H1 (cell line): ENCODE results near the gene SFTPA1. TPM values are rescaled to one million over a fixed set of nuclear protein-coding genes. Genes with fewer than 3 reads are reported as not detected.

Experiments
- CBX8 ChIP-seq: fragments of 300-800, 300-1000 bp; sonication (generic); IDR thresholded peaks from 2 replicates; pipeline ENCODE4 v1.7.1; 2016; ENCODE audit warnings: low read depth, low read length, borderline replicate concordance
- EGR1 ChIP-seq: IDR thresholded peaks from 2 replicates; pipeline ENCODE4 v1.6.1; 2011; ENCODE audit warnings: low read depth, low read length, borderline replicate concordance
- POLR2AphosphoS5 ChIP-seq: IDR thresholded peaks from 2 replicates; pipeline ENCODE4 v1.6.1; 2011; ENCODE audit warnings: low read depth, low read length
- RNF2 ChIP-seq: fragments of 200-900, 300-1000 bp; sonication (generic); IDR thresholded peaks from 2 replicates; pipeline ENCODE4 v1.7.1; 2016; ENCODE audit warnings: borderline replicate concordance, low read depth, mild to moderate bottlenecking, antibody characterized with exemption, low read length; ENCODE audit not compliant: poor library complexity, severe bottlenecking; ENCODE audit errors: missing control alignments
- SUZ12 ChIP-seq: fragments of 200-600 bp; sonication (generic); IDR thresholded peaks from 2 replicates; pipeline ENCODE4 v1.6.1; 2012; ENCODE audit warnings: mild to moderate bottlenecking, inconsistent platforms, low read length, moderate library complexity, mixed read lengths
- TBP ChIP-seq: IDR thresholded peaks from 2 replicates; pipeline ENCODE4 v1.6.1; 2011; ENCODE audit warnings: low read depth, low read length, improper control_type of control experiment
- TCF12 ChIP-seq: IDR thresholded peaks from 2 replicates; pipeline ENCODE4 v1.6.1; 2011; ENCODE audit warnings: low read depth, mild to moderate bottlenecking, low read length
- polyA plus RNA-seq, 7 experiments: library from polyadenylated mRNA; depleted of rRNA in 3 of 7; stranded (reverse) in 5 of 7; unstranded in 2 of 7; fragments of >200 nt in 5 of 7; fragments of 200-250 nt in 2 of 7; gene quantifications; 1 replicate in 5 of 7; 2 replicates in 1 of 7; 4 replicates in 1 of 7; pipeline versions ENCODE4 v1.2.1 to v1.2.3, GENCODE V29; 2011 to 2013; ENCODE audit warnings: missing spikeins in 2 of 7, mixed read lengths in 2 of 7
- total RNA-seq: library from RNA; stranded (reverse); fragmentation: NEBNext Ultra II Directional; extraction: Animal tissue kit (Norgen Biotek cat#: 25700); gene quantifications from 2 replicates; pipeline ENCODE4 v1.2.1, GENCODE V29; 2021
- TF ChIP-seq, protein P1 (sequence below): fragments of 300-600 bp; sonication (generic); IDR thresholded peaks from 2 replicates; pipeline ENCODE4 v1.7.1; 2012; ENCODE audit warnings: low read length, moderate library complexity, mild to moderate bottlenecking, inconsistent platforms; ENCODE audit not compliant: insufficient replicate concordance
- TF ChIP-seq, protein P2 (sequence below): IDR thresholded peaks from 2 replicates; pipeline ENCODE4 v1.6.1; 2012; ENCODE audit warnings: inconsistent platforms
- TF ChIP-seq, protein P3 (sequence below): IDR thresholded peaks from 2 replicates; pipeline ENCODE4 v1.6.1; 2011; ENCODE audit warnings: low read length, improper control_type of control experiment

The SFTPA1 gene
- total and polyA plus RNA-seq, 2 of the 8 experiments (the other 6 are each of a cell fraction or from before 2014, with no cell fraction given): not detected

DNA sequence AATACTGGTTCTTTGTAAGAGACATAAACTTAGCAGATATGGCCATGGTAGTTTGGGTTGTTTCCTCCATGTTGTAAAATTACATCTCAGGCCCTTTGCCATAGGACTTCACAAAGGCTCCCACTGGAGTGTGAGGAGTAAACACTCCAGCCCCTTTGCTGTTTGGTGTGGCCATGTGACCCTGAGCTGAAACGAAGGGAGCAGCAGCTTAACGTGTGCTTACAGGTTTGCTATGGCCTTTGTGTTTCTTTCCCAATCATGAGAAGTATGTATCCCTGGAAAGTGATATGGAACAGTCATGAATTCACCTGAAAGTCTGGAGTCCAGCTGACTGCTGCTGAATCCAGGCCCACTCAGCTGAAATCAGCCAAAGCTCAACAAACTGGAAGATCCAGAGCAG lies 23.8 kb upstream of the SFTPA1 start (continued):
- TF ChIP-seq, protein P1, sequence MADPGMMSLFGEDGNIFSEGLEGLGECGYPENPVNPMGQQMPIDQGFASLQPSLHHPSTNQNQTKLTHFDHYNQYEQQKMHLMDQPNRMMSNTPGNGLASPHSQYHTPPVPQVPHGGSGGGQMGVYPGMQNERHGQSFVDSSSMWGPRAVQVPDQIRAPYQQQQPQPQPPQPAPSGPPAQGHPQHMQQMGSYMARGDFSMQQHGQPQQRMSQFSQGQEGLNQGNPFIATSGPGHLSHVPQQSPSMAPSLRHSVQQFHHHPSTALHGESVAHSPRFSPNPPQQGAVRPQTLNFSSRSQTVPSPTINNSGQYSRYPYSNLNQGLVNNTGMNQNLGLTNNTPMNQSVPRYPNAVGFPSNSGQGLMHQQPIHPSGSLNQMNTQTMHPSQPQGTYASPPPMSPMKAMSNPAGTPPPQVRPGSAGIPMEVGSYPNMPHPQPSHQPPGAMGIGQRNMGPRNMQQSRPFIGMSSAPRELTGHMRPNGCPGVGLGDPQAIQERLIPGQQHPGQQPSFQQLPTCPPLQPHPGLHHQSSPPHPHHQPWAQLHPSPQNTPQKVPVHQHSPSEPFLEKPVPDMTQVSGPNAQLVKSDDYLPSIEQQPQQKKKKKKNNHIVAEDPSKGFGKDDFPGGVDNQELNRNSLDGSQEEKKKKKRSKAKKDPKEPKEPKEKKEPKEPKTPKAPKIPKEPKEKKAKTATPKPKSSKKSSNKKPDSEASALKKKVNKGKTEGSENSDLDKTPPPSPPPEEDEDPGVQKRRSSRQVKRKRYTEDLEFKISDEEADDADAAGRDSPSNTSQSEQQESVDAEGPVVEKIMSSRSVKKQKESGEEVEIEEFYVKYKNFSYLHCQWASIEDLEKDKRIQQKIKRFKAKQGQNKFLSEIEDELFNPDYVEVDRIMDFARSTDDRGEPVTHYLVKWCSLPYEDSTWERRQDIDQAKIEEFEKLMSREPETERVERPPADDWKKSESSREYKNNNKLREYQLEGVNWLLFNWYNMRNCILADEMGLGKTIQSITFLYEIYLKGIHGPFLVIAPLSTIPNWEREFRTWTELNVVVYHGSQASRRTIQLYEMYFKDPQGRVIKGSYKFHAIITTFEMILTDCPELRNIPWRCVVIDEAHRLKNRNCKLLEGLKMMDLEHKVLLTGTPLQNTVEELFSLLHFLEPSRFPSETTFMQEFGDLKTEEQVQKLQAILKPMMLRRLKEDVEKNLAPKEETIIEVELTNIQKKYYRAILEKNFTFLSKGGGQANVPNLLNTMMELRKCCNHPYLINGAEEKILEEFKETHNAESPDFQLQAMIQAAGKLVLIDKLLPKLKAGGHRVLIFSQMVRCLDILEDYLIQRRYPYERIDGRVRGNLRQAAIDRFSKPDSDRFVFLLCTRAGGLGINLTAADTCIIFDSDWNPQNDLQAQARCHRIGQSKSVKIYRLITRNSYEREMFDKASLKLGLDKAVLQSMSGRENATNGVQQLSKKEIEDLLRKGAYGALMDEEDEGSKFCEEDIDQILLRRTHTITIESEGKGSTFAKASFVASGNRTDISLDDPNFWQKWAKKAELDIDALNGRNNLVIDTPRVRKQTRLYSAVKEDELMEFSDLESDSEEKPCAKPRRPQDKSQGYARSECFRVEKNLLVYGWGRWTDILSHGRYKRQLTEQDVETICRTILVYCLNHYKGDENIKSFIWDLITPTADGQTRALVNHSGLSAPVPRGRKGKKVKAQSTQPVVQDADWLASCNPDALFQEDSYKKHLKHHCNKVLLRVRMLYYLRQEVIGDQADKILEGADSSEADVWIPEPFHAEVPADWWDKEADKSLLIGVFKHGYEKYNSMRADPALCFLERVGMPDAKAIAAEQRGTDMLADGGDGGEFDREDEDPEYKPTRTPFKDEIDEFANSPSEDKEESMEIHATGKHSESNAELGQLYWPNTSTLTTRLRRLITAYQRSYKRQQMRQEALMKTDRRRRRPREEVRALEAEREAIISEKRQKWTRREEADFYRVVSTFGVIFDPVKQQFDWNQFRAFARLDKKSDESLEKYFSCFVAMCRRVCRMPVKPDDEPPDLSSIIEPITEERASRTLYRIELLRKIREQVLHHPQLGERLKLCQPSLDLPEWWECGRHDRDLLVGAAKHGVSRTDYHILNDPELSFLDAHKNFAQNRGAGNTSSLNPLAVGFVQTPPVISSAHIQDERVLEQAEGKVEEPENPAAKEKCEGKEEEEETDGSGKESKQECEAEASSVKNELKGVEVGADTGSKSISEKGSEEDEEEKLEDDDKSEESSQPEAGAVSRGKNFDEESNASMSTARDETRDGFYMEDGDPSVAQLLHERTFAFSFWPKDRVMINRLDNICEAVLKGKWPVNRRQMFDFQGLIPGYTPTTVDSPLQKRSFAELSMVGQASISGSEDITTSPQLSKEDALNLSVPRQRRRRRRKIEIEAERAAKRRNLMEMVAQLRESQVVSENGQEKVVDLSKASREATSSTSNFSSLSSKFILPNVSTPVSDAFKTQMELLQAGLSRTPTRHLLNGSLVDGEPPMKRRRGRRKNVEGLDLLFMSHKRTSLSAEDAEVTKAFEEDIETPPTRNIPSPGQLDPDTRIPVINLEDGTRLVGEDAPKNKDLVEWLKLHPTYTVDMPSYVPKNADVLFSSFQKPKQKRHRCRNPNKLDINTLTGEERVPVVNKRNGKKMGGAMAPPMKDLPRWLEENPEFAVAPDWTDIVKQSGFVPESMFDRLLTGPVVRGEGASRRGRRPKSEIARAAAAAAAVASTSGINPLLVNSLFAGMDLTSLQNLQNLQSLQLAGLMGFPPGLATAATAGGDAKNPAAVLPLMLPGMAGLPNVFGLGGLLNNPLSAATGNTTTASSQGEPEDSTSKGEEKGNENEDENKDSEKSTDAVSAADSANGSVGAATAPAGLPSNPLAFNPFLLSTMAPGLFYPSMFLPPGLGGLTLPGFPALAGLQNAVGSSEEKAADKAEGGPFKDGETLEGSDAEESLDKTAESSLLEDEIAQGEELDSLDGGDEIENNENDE: no peak
- TF ChIP-seq, protein P2, sequence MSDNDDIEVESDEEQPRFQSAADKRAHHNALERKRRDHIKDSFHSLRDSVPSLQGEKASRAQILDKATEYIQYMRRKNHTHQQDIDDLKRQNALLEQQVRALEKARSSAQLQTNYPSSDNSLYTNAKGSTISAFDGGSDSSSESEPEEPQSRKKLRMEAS: no peak
- no peak for TF ChIP-seq POLR2AphosphoS5
- TF ChIP-seq CBX8: no peak
- TF ChIP-seq TBP: no peak
- TF ChIP-seq SUZ12: no peak
- no peak for TF ChIP-seq EGR1
- TF ChIP-seq RNF2: no peak
- TF ChIP-seq TCF12: no peak
- TF ChIP-seq, protein P3, sequence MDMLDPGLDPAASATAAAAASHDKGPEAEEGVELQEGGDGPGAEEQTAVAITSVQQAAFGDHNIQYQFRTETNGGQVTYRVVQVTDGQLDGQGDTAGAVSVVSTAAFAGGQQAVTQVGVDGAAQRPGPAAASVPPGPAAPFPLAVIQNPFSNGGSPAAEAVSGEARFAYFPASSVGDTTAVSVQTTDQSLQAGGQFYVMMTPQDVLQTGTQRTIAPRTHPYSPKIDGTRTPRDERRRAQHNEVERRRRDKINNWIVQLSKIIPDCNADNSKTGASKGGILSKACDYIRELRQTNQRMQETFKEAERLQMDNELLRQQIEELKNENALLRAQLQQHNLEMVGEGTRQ: no peak
- TF ChIP-seq, all 59 proteins: peak for 0
